ENCODE measurements around the gene B3GLCT. TPM values are rescaled to one million over a fixed set of nuclear protein-coding genes. Genes with fewer than 3 reads are reported as not detected.

The B3GLCT gene
- total RNA-seq, 3 donors from 2014 or later, result 7.5 to 19.2 (median 10.5) TPM

DNA sequence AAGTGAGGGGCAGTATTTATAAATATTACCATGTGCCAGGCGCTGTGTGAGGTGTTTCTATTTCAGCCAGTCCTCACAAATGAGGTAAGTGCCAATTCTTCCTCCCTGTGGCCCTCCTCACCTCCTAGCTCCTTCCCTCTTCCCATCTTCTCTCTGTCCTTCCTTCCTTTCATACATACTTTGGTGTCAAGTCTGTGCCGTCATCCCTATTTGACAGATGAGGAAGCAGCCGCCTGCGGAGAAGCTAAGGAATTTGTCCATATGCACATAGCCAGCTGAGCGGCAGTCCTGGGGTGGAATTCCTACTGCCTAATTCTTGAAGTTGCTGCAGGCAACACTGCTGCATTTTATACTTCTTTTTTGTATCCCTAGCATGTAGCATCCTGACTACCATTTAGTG, 150.8 kb downstream of the B3GLCT start:
- Histone ChIP-seq H3K4me3 (no peak overlapping the region), H3K36me3 (no peaks in the 10 kb centered on the region), H3K4me1 (no peaks in the 10 kb centered on the region), H3K27ac (no peak overlapping the region), H3K27me3 (no peaks in the 10 kb centered on the region), H3K9me3 (peaks cover 4 to 8% of the 10 kb centered on the region in 2 donors)
- DNase-seq (ENCODE audit: low spot score in 2 of 2), result no peak
- intact Hi-C loops (cut with DNase I; ENCODE audit: low total_unique reads), result no loop called here
- TF ChIP-seq, protein P1, sequence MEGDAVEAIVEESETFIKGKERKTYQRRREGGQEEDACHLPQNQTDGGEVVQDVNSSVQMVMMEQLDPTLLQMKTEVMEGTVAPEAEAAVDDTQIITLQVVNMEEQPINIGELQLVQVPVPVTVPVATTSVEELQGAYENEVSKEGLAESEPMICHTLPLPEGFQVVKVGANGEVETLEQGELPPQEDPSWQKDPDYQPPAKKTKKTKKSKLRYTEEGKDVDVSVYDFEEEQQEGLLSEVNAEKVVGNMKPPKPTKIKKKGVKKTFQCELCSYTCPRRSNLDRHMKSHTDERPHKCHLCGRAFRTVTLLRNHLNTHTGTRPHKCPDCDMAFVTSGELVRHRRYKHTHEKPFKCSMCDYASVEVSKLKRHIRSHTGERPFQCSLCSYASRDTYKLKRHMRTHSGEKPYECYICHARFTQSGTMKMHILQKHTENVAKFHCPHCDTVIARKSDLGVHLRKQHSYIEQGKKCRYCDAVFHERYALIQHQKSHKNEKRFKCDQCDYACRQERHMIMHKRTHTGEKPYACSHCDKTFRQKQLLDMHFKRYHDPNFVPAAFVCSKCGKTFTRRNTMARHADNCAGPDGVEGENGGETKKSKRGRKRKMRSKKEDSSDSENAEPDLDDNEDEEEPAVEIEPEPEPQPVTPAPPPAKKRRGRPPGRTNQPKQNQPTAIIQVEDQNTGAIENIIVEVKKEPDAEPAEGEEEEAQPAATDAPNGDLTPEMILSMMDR (IDR thresholded peaks at IDR 0.05), result no peak
- TF ChIP-seq POLR2AphosphoS5 (IDR thresholded peaks at IDR 0.05) (no peak), POLR2A (IDR thresholded peaks at IDR 0.05) (no peak)

DNA sequence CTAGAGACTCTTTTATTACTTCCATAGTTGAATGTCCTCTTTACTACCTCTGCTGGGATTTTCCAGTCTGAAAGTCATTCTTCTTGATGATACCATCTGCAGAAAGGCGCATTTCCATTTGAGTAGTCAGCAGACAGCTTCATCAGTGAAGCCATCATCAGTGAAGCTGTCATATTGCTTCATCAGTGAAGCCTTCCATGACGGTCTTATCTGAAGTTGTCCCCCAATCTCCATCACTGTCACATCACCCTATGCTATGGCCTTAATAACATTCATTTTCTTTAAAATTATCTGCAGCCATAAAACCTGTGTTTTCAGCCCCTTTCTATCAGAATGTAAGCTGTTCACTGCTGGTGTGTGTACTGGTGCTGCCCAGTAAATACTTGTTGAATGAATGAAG, 151.6 kb downstream of the B3GLCT start:
- no peaks in the 10 kb centered on the region for H3K36me3 ChIP-seq
- H3K27ac ChIP-seq, result no peak overlapping the region

DNA sequence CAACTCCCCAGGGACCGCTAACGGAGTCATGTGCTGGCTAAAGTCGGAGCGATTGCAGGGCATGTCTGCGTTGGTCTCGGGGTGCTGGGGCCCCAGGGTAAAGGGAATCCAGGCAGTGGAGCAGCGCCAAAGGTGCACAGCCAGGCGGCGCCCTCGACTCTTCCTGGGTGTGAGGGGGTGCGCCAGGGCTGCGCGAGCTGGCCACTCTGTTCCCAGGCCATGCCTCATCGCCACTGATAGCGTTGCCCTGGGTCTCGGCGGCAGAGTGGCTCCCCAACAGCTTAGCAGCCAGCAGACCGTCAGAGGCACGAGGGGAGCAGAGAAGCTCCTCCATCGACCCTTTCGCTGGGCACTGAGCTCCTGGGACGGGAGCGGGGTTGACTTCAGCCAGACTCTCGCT, 152.7 kb downstream of the B3GLCT start:
- intact Hi-C loops (cut with DNase I; ENCODE audit: low total_unique reads), result no loop called here
- Histone ChIP-seq H3K4me1 (no peaks in the 10 kb centered on the region), H3K27me3 (no peaks in the 10 kb centered on the region), H3K9me3 (peaks cover 4 to 17% of the 10 kb centered on the region in 2 donors), H3K4me3 (no peak overlapping the region), H3K27ac (no peak overlapping the region), H3K36me3 (no peaks in the 10 kb centered on the region)
- no peak for DNase-seq (ENCODE audit: low spot score in 2 of 2)
- TF ChIP-seq POLR2A (IDR thresholded peaks at IDR 0.05) (no peak), POLR2AphosphoS5 (IDR thresholded peaks at IDR 0.05) (no peak)
- TF ChIP-seq, protein P1 (IDR thresholded peaks at IDR 0.05), result no peak

More for the DNA sequence above, 151.6 kb downstream of the B3GLCT start:
- Histone ChIP-seq H3K4me1 (no peaks in the 10 kb centered on the region), H3K27me3 (no peaks in the 10 kb centered on the region), H3K9me3 (peaks cover 4 to 16% of the 10 kb centered on the region in 2 donors), H3K4me3 (no peak overlapping the region)
- no peak for DNase-seq (ENCODE audit: low spot score in 2 of 2)
- intact Hi-C loops (cut with DNase I; ENCODE audit: low total_unique reads), result no loop called here
- TF ChIP-seq POLR2AphosphoS5 (IDR thresholded peaks at IDR 0.05) (no peak), POLR2A (IDR thresholded peaks at IDR 0.05) (no peak)
- TF ChIP-seq, protein P1 (IDR thresholded peaks at IDR 0.05), result no peak

DNA sequence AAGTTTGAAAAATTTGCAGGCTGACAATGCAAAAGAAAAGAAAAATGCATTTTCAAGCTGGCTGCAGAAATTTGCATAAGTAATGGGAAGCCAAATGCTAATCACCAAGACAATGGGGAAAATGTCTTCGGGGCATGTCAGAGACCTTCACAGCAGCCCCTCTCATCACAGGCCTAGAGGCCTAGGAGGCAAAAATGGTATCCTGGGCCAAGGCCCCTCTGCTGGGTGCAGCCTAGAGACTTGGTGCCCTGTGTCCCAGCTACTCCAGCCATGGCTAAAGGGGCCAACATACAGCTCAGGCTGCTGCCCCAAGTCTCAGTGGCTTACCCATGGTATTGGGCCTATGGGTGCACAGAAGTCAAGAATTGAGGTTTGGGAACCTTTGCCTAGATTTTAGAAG, 155.2 kb downstream of the B3GLCT start:
- TF ChIP-seq POLR2A (IDR thresholded peaks at IDR 0.05) (no peak), POLR2AphosphoS5 (IDR thresholded peaks at IDR 0.05) (no peak)
- TF ChIP-seq, protein P1 (IDR thresholded peaks at IDR 0.05), result no peak
- Histone ChIP-seq H3K27ac (no peak overlapping the region), H3K4me3 (no peak overlapping the region), H3K9me3 (peaks cover 4 to 17% of the 10 kb centered on the region in 2 donors), H3K27me3 (no peaks in the 10 kb centered on the region), H3K36me3 (no peaks in the 10 kb centered on the region), H3K4me1 (no peaks in the 10 kb centered on the region)
- no peak for DNase-seq (ENCODE audit: low spot score in 2 of 2)
- intact Hi-C loops (cut with DNase I; ENCODE audit: low total_unique reads), result no loop called here

DNA sequence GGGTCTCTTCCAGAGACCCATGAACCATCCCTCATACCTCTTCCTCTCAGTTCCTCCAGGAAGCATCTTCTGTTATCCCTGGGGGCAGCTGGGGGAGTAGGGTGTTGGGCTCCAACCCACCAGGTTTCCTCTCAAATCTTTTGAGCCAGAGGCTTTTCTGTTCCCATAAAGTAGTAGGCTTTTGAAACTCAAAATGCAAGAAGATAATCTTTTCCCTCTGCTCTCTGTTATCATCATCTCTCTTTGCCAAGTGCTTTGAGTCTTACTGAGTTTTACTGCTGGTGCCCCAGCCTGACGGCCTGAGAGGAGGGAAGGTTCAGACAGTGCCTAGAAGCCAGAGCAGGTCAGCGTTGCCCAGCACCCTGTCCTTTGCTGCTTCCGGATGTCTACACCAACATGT, 157.2 kb downstream of the B3GLCT start:
- peaks cover 4 to 17% of the 10 kb centered on the region in 2 donors for H3K9me3 ChIP-seq
- H3K4me3 ChIP-seq, result no peak overlapping the region
- intact Hi-C loops (cut with DNase I; ENCODE audit: low total_unique reads), result no loop called here
- DNase-seq (ENCODE audit: low spot score in 2 of 2), result no peak
- no peaks in the 10 kb centered on the region for H3K27me3 ChIP-seq
- no peaks in the 10 kb centered on the region for H3K4me1 ChIP-seq
- no peak overlapping the region for H3K27ac ChIP-seq
- TF ChIP-seq POLR2A (IDR thresholded peaks at IDR 0.05), result no peak
- no peak for TF ChIP-seq POLR2AphosphoS5 (IDR thresholded peaks at IDR 0.05)
- TF ChIP-seq, protein P1 (IDR thresholded peaks at IDR 0.05), result no peak
- H3K36me3 ChIP-seq, result no peaks in the 10 kb centered on the region

Data from breast epithelium (tissue), 4 donors.